ENCODE results near the gene DGKB.
"Not testable (repeated sequence)": the region's sequence is repeated elsewhere in the genome, so short reads cannot be mapped to it uniquely, and the experiment has no call there.

The DGKB gene

GRCh38 chr7:14478834-14479510 lies 423.6 kb downstream of the DGKB start:
- H3K9me3 Mint-ChIP-seq: peaks cover 4% of the 10 kb centered on the region
- no peak overlapping the region for H3K27ac Mint-ChIP-seq
- no peak overlapping the region for H3K4me3 Mint-ChIP-seq
- H3K4me1 Mint-ChIP-seq: no peaks in the 10 kb centered on the region
- no peaks in the 10 kb centered on the region for H3K27me3 Mint-ChIP-seq (ENCODE audit: low read depth)
- TF ChIP-seq CTCF (IDR thresholded peaks at IDR 0.05; ENCODE audit: unreplicated experiment in 3 of 3): no peak
- H3K36me3 Mint-ChIP-seq (ENCODE audit: low read depth): no peaks in the 10 kb centered on the region

- not testable (repeated sequence) for H3K36me3 Mint-ChIP-seq (ENCODE audit: low read depth); H3K4me3 Mint-ChIP-seq; H3K4me1 Mint-ChIP-seq; H3K9me3 Mint-ChIP-seq; H3K27ac Mint-ChIP-seq; H3K27me3 Mint-ChIP-seq (ENCODE audit: low read depth)
These were observed 440.8 kb downstream of the DGKB start for GRCh38 chr7:14461716-14462115.

GRCh38 chr7:14458846-14459245 lies 443.7 kb downstream of the DGKB start:
- not testable (repeated sequence) for H3K27ac Mint-ChIP-seq; H3K4me3 Mint-ChIP-seq; H3K4me1 Mint-ChIP-seq; H3K9me3 Mint-ChIP-seq; H3K36me3 Mint-ChIP-seq (ENCODE audit: low read depth); H3K27me3 Mint-ChIP-seq (ENCODE audit: low read depth)

- H3K4me1 Mint-ChIP-seq: peaks cover 5% of the 10 kb centered on the region
- peak; percentile 80 to 93 (median 88) for TF ChIP-seq CTCF (IDR thresholded peaks at IDR 0.05; ENCODE audit: unreplicated experiment in 3 of 3)
- no peaks in the 10 kb centered on the region for H3K27me3 Mint-ChIP-seq (ENCODE audit: low read depth)
- peak overlapping the region; percentile 1 to 48 (median 43) for H3K4me3 Mint-ChIP-seq
- H3K36me3 Mint-ChIP-seq (ENCODE audit: low read depth): no peaks in the 10 kb centered on the region
- peaks cover 3% of the 10 kb centered on the region for H3K9me3 Mint-ChIP-seq
- no peak overlapping the region for H3K27ac Mint-ChIP-seq
These were observed 444.7 kb downstream of the DGKB start for GRCh38 chr7:14457568-14458453.

- no peak overlapping the region for H3K4me3 Mint-ChIP-seq
- H3K9me3 Mint-ChIP-seq: peaks cover 2% of the 10 kb centered on the region
- no peaks in the 10 kb centered on the region for H3K4me1 Mint-ChIP-seq
- H3K27me3 Mint-ChIP-seq (ENCODE audit: low read depth): no peaks in the 10 kb centered on the region
- no peak for TF ChIP-seq CTCF (IDR thresholded peaks at IDR 0.05; ENCODE audit: unreplicated experiment in 3 of 3)
- no peak overlapping the region for H3K27ac Mint-ChIP-seq
- no peaks in the 10 kb centered on the region for H3K36me3 Mint-ChIP-seq (ENCODE audit: low read depth)
These were observed 453.3 kb downstream of the DGKB start for GRCh38 chr7:14449291-14449690.

GRCh38 chr7:14446829-14447228 lies 455.7 kb downstream of the DGKB start:
- TF ChIP-seq CTCF (IDR thresholded peaks at IDR 0.05; ENCODE audit: unreplicated experiment in 3 of 3): no peak
- no peaks in the 10 kb centered on the region for H3K36me3 Mint-ChIP-seq (ENCODE audit: low read depth)
- H3K4me1 Mint-ChIP-seq: no peaks in the 10 kb centered on the region
- peaks cover 2% of the 10 kb centered on the region for H3K9me3 Mint-ChIP-seq
- no peak overlapping the region for H3K4me3 Mint-ChIP-seq
- H3K27me3 Mint-ChIP-seq (ENCODE audit: low read depth): no peaks in the 10 kb centered on the region
- H3K27ac Mint-ChIP-seq: no peak overlapping the region

- Mint-ChIP-seq H3K4me3 (no peak overlapping the region), H3K9me3 (peaks cover 2% of the 10 kb centered on the region), H3K36me3 (ENCODE audit: low read depth) (no peaks in the 10 kb centered on the region), H3K4me1 (no peaks in the 10 kb centered on the region), H3K27ac (no peak overlapping the region), H3K27me3 (ENCODE audit: low read depth) (no peaks in the 10 kb centered on the region)
- no peak for TF ChIP-seq CTCF (IDR thresholded peaks at IDR 0.05; ENCODE audit: unreplicated experiment in 3 of 3)
These were observed 456.3 kb downstream of the DGKB start for GRCh38 chr7:14446219-14446618.

Measured in nephron (organoid).